ENCODE results near the gene PIF1. TPM values are rescaled to one million over a fixed set of nuclear protein-coding genes. Genes with fewer than 3 reads are reported as not detected.

PIF1 gene
- polyA plus RNA-seq, 3 donors = 0.13 to 0.43 TPM; not detected in 1

- no peaks in the 10 kb centered on the region for H3K27me3 ChIP-seq (ENCODE audit: control insufficient read depth in 2 of 2, insufficient read depth in 2 of 2, low read length in 2 of 2)
- no peaks in the 10 kb centered on the region for H3K9me3 ChIP-seq (replicated peaks in 1 of 2; ENCODE audit: control insufficient read depth in 1 of 2, insufficient read depth in 1 of 2, low read length in 2 of 2)
- no peak overlapping the region for H3K4me2 ChIP-seq (replicated peaks; ENCODE audit: extremely low read depth, low read length, poor library complexity, severe bottlenecking)
- peaks cover 98% of the 10 kb centered on the region for H3K79me2 ChIP-seq (ENCODE audit: insufficient read depth, low read length)
- no peak for DNase-seq
- H2AFZ ChIP-seq (ENCODE audit: insufficient read depth, low read depth, low read length, poor library complexity, severe bottlenecking) = no peak overlapping the region
- Mint-ChIP-seq H3K9me3 (no peaks in the 10 kb centered on the region), H3K4me3 (no peak overlapping the region), H3K27me3 (ENCODE audit: low read depth in 3 of 3) (peaks cover 0 to 4% (median 0%) of the 10 kb centered on the region in 3 donors), H3K36me3 (peaks cover 78 to 99% of the 10 kb centered on the region in 2 donors), H3K4me1 (peaks cover 94% of the 10 kb centered on the region), H3K27ac (peak overlapping the region in 6 of 7 donors; percentile 48 to 84 (median 77))
- H3K4me1 ChIP-seq (ENCODE audit: control insufficient read depth in 1 of 2, insufficient read depth in 2 of 2, low read length in 2 of 2) = peaks cover 85 to 94% of the 10 kb centered on the region in 2 donors
- 67% methylated on average over 3 of the region's 4 CpGs for WGBS (ENCODE audit: insufficient coverage)
- no peak for TF ChIP-seq CTCF (IDR thresholded peaks at IDR 0.05)
- H3K36me3 ChIP-seq (replicated peaks in 1 of 2; ENCODE audit: control insufficient read depth in 1 of 2, insufficient read depth in 2 of 2, low read length in 2 of 2) = peaks cover 75 to 95% of the 10 kb centered on the region in 2 donors
- peak overlapping the region in 1 of 2 donors; percentile 73 for H3K27ac ChIP-seq (ENCODE audit: low read depth in 1 of 2, low read length in 2 of 2)
- no peak overlapping the region for H3K4me3 ChIP-seq (replicated peaks in 1 of 3; ENCODE audit: low read depth in 2 of 3, low read length in 3 of 3)
- peaks cover 100% of the 10 kb centered on the region for H4K20me1 ChIP-seq (ENCODE audit: insufficient read depth, low read length)
- H3K9ac ChIP-seq (ENCODE audit: insufficient read depth, low read length, poor library complexity, severe bottlenecking) = no peak overlapping the region
- intact Hi-C loops (cut with micrococcal nuclease) = no loop called here
These were observed 28.6 kb upstream of the PIF1 start for GRCh38 chr15:64854041-64854440.

GRCh38 chr15:64851503-64851840 lies 26.0 kb upstream of the PIF1 start:
- Histone ChIP-seq H2AFZ (ENCODE audit: insufficient read depth, low read depth, low read length, poor library complexity, severe bottlenecking) (no peak overlapping the region), H3K9me3 (replicated peaks in 1 of 2; ENCODE audit: control insufficient read depth in 1 of 2, insufficient read depth in 1 of 2, low read length in 2 of 2) (no peaks in the 10 kb centered on the region), H3K27ac (ENCODE audit: low read depth in 1 of 2, low read length in 2 of 2) (peak overlapping the region; percentile 61 to 69), H3K9ac (ENCODE audit: insufficient read depth, low read length, poor library complexity, severe bottlenecking) (no peak overlapping the region), H3K4me2 (replicated peaks; ENCODE audit: extremely low read depth, low read length, poor library complexity, severe bottlenecking) (peak overlapping the region; percentile 54), H3K4me1 (ENCODE audit: control insufficient read depth in 1 of 2, insufficient read depth in 2 of 2, low read length in 2 of 2) (peaks cover 89 to 99% of the 10 kb centered on the region in 2 donors), H4K20me1 (ENCODE audit: insufficient read depth, low read length) (peaks cover 100% of the 10 kb centered on the region), H3K36me3 (replicated peaks in 1 of 2; ENCODE audit: control insufficient read depth in 1 of 2, insufficient read depth in 2 of 2, low read length in 2 of 2) (peaks cover 76 to 95% of the 10 kb centered on the region in 2 donors), H3K4me3 (replicated peaks in 1 of 3; ENCODE audit: low read depth in 2 of 3, low read length in 3 of 3) (peak overlapping the region in 1 of 3 experiments; percentile 57), H3K79me2 (ENCODE audit: insufficient read depth, low read length) (peaks cover 98% of the 10 kb centered on the region), H3K27me3 (ENCODE audit: control insufficient read depth in 2 of 2, insufficient read depth in 2 of 2, low read length in 2 of 2) (no peaks in the 10 kb centered on the region)
- H3K4me1 Mint-ChIP-seq = peaks cover 94% of the 10 kb centered on the region
- no peaks in the 10 kb centered on the region for H3K27me3 Mint-ChIP-seq (ENCODE audit: low read depth in 3 of 3)
- WGBS (ENCODE audit: insufficient coverage) = 63% methylated on average over 3 of the region's 6 CpGs
- peak; percentile 74 to 89 (median 85) for DNase-seq
- peak overlapping the region; percentile 86 to 98 (median 94) for H3K27ac Mint-ChIP-seq
- TF ChIP-seq CTCF (IDR thresholded peaks at IDR 0.05) = no peak
- H3K36me3 Mint-ChIP-seq = peaks cover 71 to 99% of the 10 kb centered on the region in 2 donors
- H3K9me3 Mint-ChIP-seq = no peaks in the 10 kb centered on the region
- intact Hi-C loops (cut with micrococcal nuclease) = loop anchor here in 1 of 2 donors (2.0 kb wide), 1 partner anchor 53 kb away; no protein-coding TSS in a partner anchor
- H3K4me3 Mint-ChIP-seq = peak overlapping the region; percentile 64 to 86

All from CD14-positive monocyte (primary cell).